OCI-LY7 (cell line): ENCODE data around the gene CNIH3.

Source experiments
- EZH2phosphoT487 ChIP-seq: fragments of 200-600 bp; sonication (generic); IDR thresholded peaks from 2 replicates; pipeline ENCODE4 v1.6.1; 2018; ENCODE audit warnings: low read depth, borderline replicate concordance, mild to moderate bottlenecking, mixed run types, antibody characterized with exemption, low read length, moderate library complexity, mixed read lengths
- TF ChIP-seq, protein P1 (sequence below): fragments of 200-600 bp; sonication (generic); conservative IDR thresholded peaks from 2 replicates; pipeline ENCODE4 v1.5.1; 2014; ENCODE audit warnings: mild to moderate bottlenecking, antibody characterized with exemption, low read length, moderate library complexity, mixed read lengths

DNA sequence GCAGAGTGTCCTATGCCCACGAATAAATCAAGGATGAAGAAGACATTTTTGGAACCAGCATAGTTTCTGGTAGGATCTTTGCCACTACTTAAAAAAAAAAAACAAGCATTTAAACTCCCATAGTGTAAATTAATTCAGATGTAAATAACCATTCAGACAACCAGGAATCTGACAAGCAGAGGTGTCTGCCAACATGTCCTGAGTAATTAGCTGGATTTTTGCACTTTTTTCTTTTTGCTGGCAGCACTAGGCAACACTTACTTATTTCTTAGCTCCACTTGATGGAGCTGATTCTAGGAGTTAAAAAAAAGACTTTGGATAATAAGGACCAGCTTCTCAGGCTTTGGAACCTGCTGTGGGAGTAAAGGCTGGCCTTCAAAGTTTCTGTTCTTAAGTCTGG lies 27.6 kb upstream of the CNIH3 start:
- TF ChIP-seq, protein P1, sequence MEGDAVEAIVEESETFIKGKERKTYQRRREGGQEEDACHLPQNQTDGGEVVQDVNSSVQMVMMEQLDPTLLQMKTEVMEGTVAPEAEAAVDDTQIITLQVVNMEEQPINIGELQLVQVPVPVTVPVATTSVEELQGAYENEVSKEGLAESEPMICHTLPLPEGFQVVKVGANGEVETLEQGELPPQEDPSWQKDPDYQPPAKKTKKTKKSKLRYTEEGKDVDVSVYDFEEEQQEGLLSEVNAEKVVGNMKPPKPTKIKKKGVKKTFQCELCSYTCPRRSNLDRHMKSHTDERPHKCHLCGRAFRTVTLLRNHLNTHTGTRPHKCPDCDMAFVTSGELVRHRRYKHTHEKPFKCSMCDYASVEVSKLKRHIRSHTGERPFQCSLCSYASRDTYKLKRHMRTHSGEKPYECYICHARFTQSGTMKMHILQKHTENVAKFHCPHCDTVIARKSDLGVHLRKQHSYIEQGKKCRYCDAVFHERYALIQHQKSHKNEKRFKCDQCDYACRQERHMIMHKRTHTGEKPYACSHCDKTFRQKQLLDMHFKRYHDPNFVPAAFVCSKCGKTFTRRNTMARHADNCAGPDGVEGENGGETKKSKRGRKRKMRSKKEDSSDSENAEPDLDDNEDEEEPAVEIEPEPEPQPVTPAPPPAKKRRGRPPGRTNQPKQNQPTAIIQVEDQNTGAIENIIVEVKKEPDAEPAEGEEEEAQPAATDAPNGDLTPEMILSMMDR: no peak
- TF ChIP-seq EZH2phosphoT487: no peak
